Breast epithelium (tissue), 3 donors: Measurements from ENCODE around the gene STARD5.

Source experiments
- CTCF ChIP-seq, 3 donors: fragments of 450-650 bp; IDR thresholded peaks; one replicate each; pipeline ENCODE4 v1.5.1; 2016 to 2017; ENCODE audit warnings: antibody characterized with exemption in 3 of 3, mild to moderate bottlenecking in 3 of 3, moderate library complexity in 3 of 3
- POLR2A ChIP-seq: fragments of 450-650 bp; IDR thresholded peaks from one replicate; pipeline ENCODE4 v1.6.1; 2016; ENCODE audit warnings: antibody characterized with exemption, mild to moderate bottlenecking, moderate library complexity
- POLR2AphosphoS5 ChIP-seq, 3 donors: sonication (generic); formaldehyde crosslinking; IDR thresholded peaks; one replicate each; pipeline ENCODE4 v1.6.1; 2017; ENCODE audit warnings: antibody characterized with exemption in 3 of 3

GRCh38 chr15:81277851-81278250, 46.1 kb downstream of the STARD5 start:
- no peak for TF ChIP-seq CTCF (IDR thresholded peaks at IDR 0.05)
- no peak for TF ChIP-seq POLR2A
- no peak for TF ChIP-seq POLR2AphosphoS5 (IDR thresholded peaks at IDR 0.05)
